ENCODE data around the gene C3orf70. TPM values are rescaled to one million over a fixed set of nuclear protein-coding genes. Genes with fewer than 3 reads are reported as not detected.

C3orf70 gene
- total RNA-seq, 1 experiment from 2014 or later: 8.2 TPM

- DNase-seq (ENCODE audit: low read depth): no peak
Measured at GRCh38 chr3:185087419-185087818, 65.4 kb downstream of the C3orf70 start.

- DNase-seq (ENCODE audit: low read depth): peak; percentile 15
Measured at GRCh38 chr3:185084901-185085300, 68.0 kb downstream of the C3orf70 start.

- no peak for DNase-seq (ENCODE audit: low read depth)
Measured at GRCh38 chr3:185084402-185084801, 68.5 kb downstream of the C3orf70 start.

GRCh38 chr3:185082829-185083228 lies 70.0 kb downstream of the C3orf70 start:
- no peak for DNase-seq (ENCODE audit: low read depth)

GRCh38 chr3:185082149-185082548 lies 70.7 kb downstream of the C3orf70 start:
- no peak for DNase-seq (ENCODE audit: low read depth)

GRCh38 chr3:185081521-185081920 lies 71.3 kb downstream of the C3orf70 start:
- no peak for DNase-seq (ENCODE audit: low read depth)

- DNase-seq (ENCODE audit: low read depth): no peak
Measured at GRCh38 chr3:185079625-185080024, 73.2 kb downstream of the C3orf70 start.

- DNase-seq (ENCODE audit: low read depth): no peak
Measured at GRCh38 chr3:185076219-185076618, 76.6 kb downstream of the C3orf70 start.

GRCh38 chr3:185075547-185075946 lies 77.3 kb downstream of the C3orf70 start:
- DNase-seq (ENCODE audit: low read depth): no peak

GRCh38 chr3:185071287-185071800 lies 81.5 kb downstream of the C3orf70 start:
- no peak for DNase-seq (ENCODE audit: low read depth)

- DNase-seq (ENCODE audit: low read depth): peak; percentile 62
Measured at GRCh38 chr3:185070491-185071286, 82.2 kb downstream of the C3orf70 start.

- DNase-seq (ENCODE audit: low read depth): no peak
Measured at GRCh38 chr3:185069037-185070030, 83.5 kb downstream of the C3orf70 start.

- no peak for DNase-seq (ENCODE audit: low read depth)
Measured at GRCh38 chr3:185067173-185067572, 85.7 kb downstream of the C3orf70 start.

- DNase-seq (ENCODE audit: low read depth): no peak
Measured at GRCh38 chr3:185066251-185066650, 86.6 kb downstream of the C3orf70 start.

GRCh38 chr3:185065059-185065458 lies 87.8 kb downstream of the C3orf70 start:
- DNase-seq (ENCODE audit: low read depth): no peak

GRCh38 chr3:185063431-185063830 lies 89.4 kb downstream of the C3orf70 start:
- no peak for DNase-seq (ENCODE audit: low read depth)

GRCh38 chr3:185062191-185062590 lies 90.7 kb downstream of the C3orf70 start:
- DNase-seq (ENCODE audit: low read depth): no peak

GRCh38 chr3:185060655-185061054 lies 92.2 kb downstream of the C3orf70 start:
- no peak for DNase-seq (ENCODE audit: low read depth)

GRCh38 chr3:185059766-185060165 lies 93.1 kb downstream of the C3orf70 start:
- DNase-seq (ENCODE audit: low read depth): no peak

GRCh38 chr3:185058796-185059195 lies 94.1 kb downstream of the C3orf70 start:
- DNase-seq (ENCODE audit: low read depth): no peak

GRCh38 chr3:185057829-185058228 lies 95.0 kb downstream of the C3orf70 start:
- no peak for DNase-seq (ENCODE audit: low read depth)

- no peak for DNase-seq (ENCODE audit: low read depth)
Measured at GRCh38 chr3:185056908-185057307, 96.0 kb downstream of the C3orf70 start.
